ENCODE results near the gene RNF144B. TPM values are rescaled to one million over a fixed set of nuclear protein-coding genes. Genes with fewer than 3 reads are reported as not detected.

The RNF144B gene
- total and polyA plus RNA-seq, 2 of the 8 experiments (the other 6 are each of a cell fraction or from before 2014, with no cell fraction given), result 1.8 to 11.2 TPM

DNA sequence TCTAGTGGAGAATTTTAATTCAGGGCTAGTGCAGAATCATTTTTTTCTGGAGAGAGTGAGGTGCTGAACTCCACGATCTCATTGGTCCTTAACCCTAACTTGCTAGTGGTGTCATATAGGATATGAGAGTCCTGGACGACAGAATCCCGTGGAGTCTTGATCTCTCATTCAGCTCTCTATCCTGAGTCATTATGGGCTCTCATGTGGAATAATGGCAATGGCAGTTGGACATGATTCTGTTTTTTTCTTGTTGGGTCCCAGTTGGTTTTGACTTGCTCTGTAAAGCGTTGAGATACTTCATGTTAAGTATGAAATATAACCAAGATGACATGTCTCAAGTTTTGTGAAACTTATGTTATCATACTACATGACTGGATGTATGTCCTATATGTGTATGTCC, 6.3 kb upstream of the RNF144B start:
- H4K5ac ChIP-seq (ENCODE audit: insufficient read length, low read depth, low read length), result no peak overlapping the region
- no peak overlapping the region for H4K91ac ChIP-seq (replicated peaks; ENCODE audit: insufficient read length, low read length)
- H3K23ac ChIP-seq (ENCODE audit: insufficient read length), result no peak overlapping the region
- H2BK120ac ChIP-seq (replicated peaks; ENCODE audit: low read depth, low read length), result no peak overlapping the region
- H3K4me3 ChIP-seq (ENCODE audit: extremely low read depth in 1 of 4, insufficient read depth in 2 of 4, low read depth in 3 of 4, low read length in 4 of 4), result no peak overlapping the region
- H4K20me1 ChIP-seq (replicated peaks in 1 of 2; ENCODE audit: control insufficient read depth in 1 of 2, insufficient read depth in 2 of 2, low read length in 2 of 2), result no peaks in the 10 kb centered on the region
- no peaks in the 10 kb centered on the region for H3K79me2 ChIP-seq (ENCODE audit: control insufficient read depth in 1 of 2, insufficient read depth in 2 of 2, low read length in 2 of 2)
- H3K18ac ChIP-seq (ENCODE audit: extremely low read depth, low read length), result no peak overlapping the region
- no peaks in the 10 kb centered on the region for H3K4me1 ChIP-seq (replicated peaks in 1 of 4; ENCODE audit: control insufficient read depth in 3 of 4, insufficient read depth in 4 of 4, low read length in 3 of 4)
- H3K56ac ChIP-seq (replicated peaks; ENCODE audit: insufficient read length, low read depth, low read length), result no peak overlapping the region
- no peak overlapping the region for H3K4ac ChIP-seq (replicated peaks; ENCODE audit: insufficient read length, low read depth, low read length)
- no peaks in the 10 kb centered on the region for H3K9me3 ChIP-seq (ENCODE audit: insufficient read depth in 2 of 2, low read depth in 1 of 2, low read length in 1 of 2)
- no peak overlapping the region for H2AFZ ChIP-seq (ENCODE audit: low read length)
- FAIRE-seq, result no peak
- H4K8ac ChIP-seq (ENCODE audit: extremely low read depth, insufficient read depth, low read length), result no peak overlapping the region
- no peaks in the 10 kb centered on the region for H3K23me2 ChIP-seq (ENCODE audit: low read depth, low read length)
- no peak overlapping the region for H2BK15ac ChIP-seq (ENCODE audit: low read length)
- no peaks in the 10 kb centered on the region for H3K27me3 ChIP-seq (replicated peaks in 1 of 4; ENCODE audit: control insufficient read depth in 3 of 4, extremely low read depth in 1 of 4, insufficient read depth in 3 of 4, low read length in 3 of 4)
- H3K14ac ChIP-seq (ENCODE audit: insufficient read length), result no peak overlapping the region
- no peak overlapping the region for H3K4me2 ChIP-seq (ENCODE audit: insufficient read depth in 1 of 2, low read depth in 2 of 2, low read length in 2 of 2)
- no peak overlapping the region for H3K27ac ChIP-seq (ENCODE audit: low read depth, low read length)
- ChIA-PET CTCF (ENCODE audit: partially characterized antibody) (interaction anchor here (0.9 to 1.1 kb wide), 2 partner anchors 20 to 218 kb away, joined by 3 read pairs; no protein-coding TSS in a partner anchor), POLR2A (ENCODE audit: partially characterized antibody) (no interaction called here)
- H2BK20ac ChIP-seq (ENCODE audit: low read length), result no peak overlapping the region
- no peaks in the 10 kb centered on the region for H3K36me3 ChIP-seq (ENCODE audit: control insufficient read depth in 2 of 4, insufficient read depth in 4 of 4, low read length in 3 of 4)
- no peak for DNase-seq (ENCODE audit: low read depth in 1 of 2, low spot score in 2 of 2)
- no peak overlapping the region for H2AK5ac ChIP-seq (ENCODE audit: low read depth, low read length)
- H2BK12ac ChIP-seq (ENCODE audit: low read depth, low read length), result no peak overlapping the region
- WGBS, 2 experiments (ENCODE audit: extremely low coverage in 1 of 2, insufficient coverage in 1 of 2, insufficient read length in 1 of 2, insufficient replicate concordance in 2 of 2, low coverage in 1 of 2, low lambda C conversion rate in 2 of 2, missing lambda C conversion rate in 1 of 2), result 84% methylated on average over 4 of the region's 4 CpGs; no CpG with 5 or more reads in 1 of the 2 experiments
- H3K79me1 ChIP-seq (ENCODE audit: low read depth, low read length), result no peaks in the 10 kb centered on the region; the same call in 1 of the 2 replicates
- H2BK5ac ChIP-seq (ENCODE audit: low read depth, low read length), result no peak overlapping the region
- H3K9ac ChIP-seq (replicated peaks in 1 of 4; ENCODE audit: extremely low read depth in 1 of 4, low read depth in 3 of 4, low read length in 3 of 4), result no peak overlapping the region
- TF ChIP-seq TAF1 (IDR thresholded peaks at IDR 0.05; ENCODE audit: low read depth, low read length), result no peak

Measured in H1 (cell line).